Upper lobe of left lung (tissue), 6 donors: Measurements from ENCODE around the gene PSENEN. TPM values are rescaled to one million over a fixed set of nuclear protein-coding genes. Genes with fewer than 3 reads are reported as not detected.

Experiments used
- ATAC-seq, 2 donors: fragments of 200-7000 bp; cut with Tn5 transposase; one replicate each; pipeline ENCODE4 v1.9.1; 2022; ENCODE audit warnings: mild to moderate bottlenecking in 2 of 2, moderate library complexity in 2 of 2; ENCODE audit not compliant: low FRiP score in 2 of 2
- DNase-seq, 2 donors: peaks; one replicate each; pipeline ENCODE4 v3.0.0-alpha.2; 2019 to 2020
- H3K27ac ChIP-seq, 4 donors: fragments of 200-600 bp; sonication (generic); one replicate each; pipeline ENCODE4 v1.5.1; 2016 to 2019
- H3K27me3 ChIP-seq, 4 donors: fragments of 200-600 bp; sonication (generic); one replicate each; pipeline ENCODE4 v1.5.1; 2017 to 2019
- H3K36me3 ChIP-seq, 4 donors: fragments of 200-600 bp; sonication (generic); one replicate each; pipeline ENCODE4 v1.5.1; 2016 to 2019
- H3K4me1 ChIP-seq, 4 donors: fragments of 200-600 bp; sonication (generic); one replicate each; pipeline ENCODE4 v1.5.1; 2018 to 2019
- H3K4me3 ChIP-seq, 4 donors: fragments of 200-600 bp; sonication (generic); one replicate each; pipeline ENCODE4 v1.5.1; 2017 to 2019; ENCODE audit warnings: mild to moderate bottlenecking in 2 of 4, moderate library complexity in 1 of 4
- H3K9me3 ChIP-seq, 4 donors: fragments of 200-600 bp; sonication (generic); one replicate each; pipeline ENCODE4 v1.5.1; 2018 to 2019
- CTCF ChIP-seq, 6 experiments: fragments of 450-650 bp in 4 of 6; fragments of 200-600 bp in 2 of 6; sonication (generic) in 2 of 6; IDR thresholded peaks; one replicate each; pipeline ENCODE4 v1.5.1; 2016 to 2019; ENCODE audit warnings: antibody characterized with exemption in 6 of 6
- EP300 ChIP-seq, 4 donors: sonication (generic); formaldehyde crosslinking; IDR thresholded peaks; one replicate each; pipeline ENCODE4 v1.5.1; 2017; ENCODE audit warnings: antibody characterized with exemption in 4 of 4, control low read depth in 2 of 4
- POLR2A ChIP-seq, 4 donors: fragments of 450-650 bp; IDR thresholded peaks; one replicate each; pipeline ENCODE4 v1.5.1; 2016 to 2017; ENCODE audit warnings: antibody characterized with exemption in 4 of 4, mild to moderate bottlenecking in 2 of 4
- POLR2AphosphoS5 ChIP-seq, 2 donors: sonication (generic); formaldehyde crosslinking; IDR thresholded peaks; one replicate each; pipeline ENCODE4 v1.5.1; 2017; ENCODE audit warnings: antibody characterized with exemption in 2 of 2
- WGBS, 2 donors: methylation state at CpG; one replicate each; pipeline ENCODE4 v1.1.5; 2017 to 2018; 5-methylcytosine and 5-hydroxymethylcytosine counted together
- total RNA-seq, 6 donors: library from RNA; depleted of rRNA in 4 of 6; stranded (reverse); fragments of >200 nt in 4 of 6; gene quantifications; one replicate each; pipeline versions ENCODE4 v1.1.0 to v1.2.1, GENCODE V29; 2016 to 2021
- donor health status: DM: no; HTN: no; CAD: no; lungs with moderate emphysema.
- donor health status: DM: no; HTN: yes; CAD: no; lungs with severe emphysema.

The PSENEN gene
- total RNA-seq, 6 donors from 2014 or later, result 43.4 to 60.9 (median 54.5) TPM

- Histone ChIP-seq H3K4me3 (no peak overlapping the region), H3K9me3 (no peaks in the 10 kb centered on the region), H3K27ac (no peak overlapping the region), H3K4me1 (no peaks in the 10 kb centered on the region), H3K27me3 (no peaks in the 10 kb centered on the region), H3K36me3 (peaks cover 68 to 100% (median 97%) of the 10 kb centered on the region in 4 donors)
- 86 to 87% methylated on average over 17 to 18 of the region's 18 CpGs for WGBS, 2 donors
- no peak for DNase-seq
- no peak for ATAC-seq
- TF ChIP-seq POLR2AphosphoS5 (IDR thresholded peaks at IDR 0.05), result no peak
- no peak for TF ChIP-seq POLR2A (IDR thresholded peaks at IDR 0.05)
- TF ChIP-seq CTCF (IDR thresholded peaks at IDR 0.05), result no peak
- no peak for TF ChIP-seq EP300 (IDR thresholded peaks at IDR 0.05)
Measured at GRCh38 chr19:35729021-35729420, 16.4 kb upstream of the PSENEN start.

- Histone ChIP-seq H3K27ac (no peak overlapping the region), H3K4me1 (no peaks in the 10 kb centered on the region), H3K27me3 (no peaks in the 10 kb centered on the region), H3K36me3 (peaks cover 62 to 100% (median 97%) of the 10 kb centered on the region in 4 donors), H3K4me3 (no peak overlapping the region), H3K9me3 (no peaks in the 10 kb centered on the region)
- TF ChIP-seq POLR2AphosphoS5 (IDR thresholded peaks at IDR 0.05), result no peak
- no peak for TF ChIP-seq POLR2A (IDR thresholded peaks at IDR 0.05)
- TF ChIP-seq EP300 (IDR thresholded peaks at IDR 0.05), result no peak
- no peak for TF ChIP-seq CTCF (IDR thresholded peaks at IDR 0.05)
- DNase-seq (no peak), ATAC-seq (no peak)
- WGBS, 2 donors, result 77 to 94% methylated on average over 3 to 11 of the region's 11 CpGs
Measured at GRCh38 chr19:35729763-35730162, 15.7 kb upstream of the PSENEN start.

- H3K9me3 ChIP-seq, result no peaks in the 10 kb centered on the region
- no peaks in the 10 kb centered on the region for H3K4me1 ChIP-seq
- no peaks in the 10 kb centered on the region for H3K27me3 ChIP-seq
- H3K36me3 ChIP-seq, result peaks cover 61 to 100% (median 95%) of the 10 kb centered on the region in 4 donors
- no peak overlapping the region for H3K27ac ChIP-seq
- no peak for ATAC-seq
- DNase-seq, result no peak
- H3K4me3 ChIP-seq, result no peak overlapping the region
- 95 to 97% methylated on average over 18 of the region's 18 CpGs for WGBS, 2 donors
- TF ChIP-seq POLR2AphosphoS5 (IDR thresholded peaks at IDR 0.05), result no peak
- TF ChIP-seq EP300 (IDR thresholded peaks at IDR 0.05), result no peak
- no peak for TF ChIP-seq CTCF (IDR thresholded peaks at IDR 0.05)
- TF ChIP-seq POLR2A (IDR thresholded peaks at IDR 0.05), result no peak
Measured at GRCh38 chr19:35730326-35730725, 15.1 kb upstream of the PSENEN start.

GRCh38 chr19:35731353-35731752 lies 14.1 kb upstream of the PSENEN start:
- ATAC-seq (no peak), DNase-seq (peak in 1 of 2 donors; percentile 80)
- H3K4me3 ChIP-seq, result no peak overlapping the region
- peaks cover 54 to 98% (median 91%) of the 10 kb centered on the region in 4 donors for H3K36me3 ChIP-seq
- H3K9me3 ChIP-seq, result no peaks in the 10 kb centered on the region
- no peaks in the 10 kb centered on the region for H3K4me1 ChIP-seq
- H3K27ac ChIP-seq, result no peak overlapping the region
- TF ChIP-seq POLR2A (IDR thresholded peaks at IDR 0.05), result no peak
- TF ChIP-seq CTCF (IDR thresholded peaks at IDR 0.05), result no peak
- TF ChIP-seq EP300 (IDR thresholded peaks at IDR 0.05), result no peak
- H3K27me3 ChIP-seq, result no peaks in the 10 kb centered on the region
- WGBS, 2 donors, result 87 to 90% methylated on average over 9 of the region's 9 CpGs

GRCh38 chr19:35731779-35732405 lies 13.6 kb upstream of the PSENEN start:
- Histone ChIP-seq H3K27me3 (no peaks in the 10 kb centered on the region), H3K4me1 (no peaks in the 10 kb centered on the region), H3K4me3 (no peak overlapping the region), H3K27ac (no peak overlapping the region), H3K9me3 (no peaks in the 10 kb centered on the region), H3K36me3 (peaks cover 50 to 100% (median 91%) of the 10 kb centered on the region in 4 donors)
- no peak for TF ChIP-seq EP300 (IDR thresholded peaks at IDR 0.05)
- no peak for TF ChIP-seq CTCF (IDR thresholded peaks at IDR 0.05)
- TF ChIP-seq POLR2AphosphoS5 (IDR thresholded peaks at IDR 0.05), result no peak
- no peak for TF ChIP-seq POLR2A (IDR thresholded peaks at IDR 0.05)
- ATAC-seq, result no peak
- 88 to 93% methylated on average over 20 to 21 of the region's 21 CpGs for WGBS, 2 donors
- DNase-seq, result no peak
